Testis (tissue), 3 donors: ENCODE results near the gene TPCN1. TPM values are rescaled to one million over a fixed set of nuclear protein-coding genes. Genes with fewer than 3 reads are reported as not detected.

Experiments
- DNase-seq: peaks from one replicate; pipeline ENCODE4 v3.0.0-alpha.2; 2019
- H3K27ac ChIP-seq, 2 donors: fragments of 200-600 bp; sonication (generic); one replicate each; pipeline ENCODE4 v1.5.1; 2019
- H3K27me3 ChIP-seq: fragments of 200-600 bp; sonication (generic); one replicate; pipeline ENCODE4 v1.5.1; 2019
- H3K36me3 ChIP-seq: fragments of 200-600 bp; sonication (generic); one replicate; pipeline ENCODE4 v1.5.1; 2017; ENCODE audit warnings: low read depth; ENCODE audit errors: missing control alignments
- H3K4me1 ChIP-seq: fragments of 200-600 bp; sonication (generic); one replicate; pipeline ENCODE4 v1.5.1; 2019
- H3K4me3 ChIP-seq, 2 donors: fragments of 200-600 bp; sonication (generic); one replicate each; pipeline ENCODE4 v1.5.1; 2017 to 2019
- H3K9me3 ChIP-seq: fragments of 200-600 bp; sonication (generic); one replicate; pipeline ENCODE4 v1.5.1; 2017
- CTCF ChIP-seq, 3 experiments: fragments of 450-650 bp in 2 of 3; fragments of 200-600 bp in 1 of 3; sonication (generic) in 1 of 3; IDR thresholded peaks; one replicate each; pipeline ENCODE4 v1.5.1; 2016 to 2019; ENCODE audit warnings: antibody characterized with exemption in 3 of 3, mild to moderate bottlenecking in 2 of 3, moderate library complexity in 1 of 3
- POLR2A ChIP-seq: fragments of 450-650 bp; IDR thresholded peaks from one replicate; pipeline ENCODE4 v1.6.1; 2017; ENCODE audit warnings: antibody characterized with exemption, mild to moderate bottlenecking, moderate library complexity
- WGBS, 2 donors: methylation state at CpG; one replicate each; pipeline ENCODE4 v1.1.5; 2018; 5-methylcytosine and 5-hydroxymethylcytosine counted together
- intact Hi-C: fragments of 100-400 bp; cut with DNase I; formaldehyde crosslinking; loops from one replicate; pipeline ENCODE4 v1.15.1; 2023; ENCODE audit warnings: low total_unique reads
- polyA plus RNA-seq: library from polyadenylated mRNA; stranded (reverse); fragments of 350-450 nt; fragmentation: Illumina TruSeq; extraction: RNeasy Lipid Tissue Mini Kit (QIAGEN cat#74804); gene quantifications from one replicate; pipeline ENCODE4 v1.2.3, GENCODE V29; 2014; ENCODE audit warnings: low read depth, low replicate concordance; ENCODE audit not compliant: insufficient read depth
- total RNA-seq, 2 donors: library from RNA; depleted of rRNA; stranded (reverse); fragments of >200 nt; gene quantifications; one replicate each; pipeline ENCODE4 v1.2.3, GENCODE V29; 2016

TPCN1 gene
- total and polyA plus RNA-seq, 3 donors from 2014 or later, result 33.4 to 73.0 (median 48.7) TPM

GRCh38 chr12:113239811-113240331, 18.6 kb downstream of the TPCN1 start:
- no peak for DNase-seq
- Histone ChIP-seq H3K27ac (peak overlapping the region; percentile 33 to 57), H3K4me1 (peaks cover 30% of the 10 kb centered on the region), H3K9me3 (no peaks in the 10 kb centered on the region), H3K36me3 (no peaks in the 10 kb centered on the region), H3K4me3 (no peak overlapping the region), H3K27me3 (no peaks in the 10 kb centered on the region)
- 43 to 60% methylated on average over 12 of the region's 12 CpGs for WGBS, 2 donors
- intact Hi-C loops, result no loop called here
- TF ChIP-seq CTCF (IDR thresholded peaks at IDR 0.05) (no peak), POLR2A (no peak)

DNA sequence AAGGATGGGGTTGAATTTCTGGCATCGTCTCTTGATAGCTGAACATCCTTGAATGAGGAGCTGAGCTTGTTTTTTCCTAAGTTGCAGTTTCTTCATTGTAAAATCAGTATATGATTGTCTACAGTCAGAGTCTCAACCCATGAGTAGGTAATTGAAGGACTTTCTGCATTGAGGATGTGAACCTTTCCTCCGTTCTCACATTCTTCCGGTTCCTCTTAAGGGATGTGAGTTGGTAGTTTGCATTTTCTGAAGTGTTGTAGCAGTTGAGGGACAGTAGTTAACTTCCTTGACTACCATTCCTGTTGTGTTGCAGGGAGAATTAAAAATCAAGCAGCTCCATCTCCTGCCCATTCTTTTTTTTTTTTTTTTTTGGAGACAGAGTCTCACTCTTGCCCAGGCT, 19.1 kb downstream of the TPCN1 start:
- no peak overlapping the region for H3K27ac ChIP-seq
- H3K27me3 ChIP-seq, result no peaks in the 10 kb centered on the region
- H3K4me3 ChIP-seq, result no peak overlapping the region
- 78 to 88% methylated on average over 3 of the region's 3 CpGs for WGBS, 2 donors
- H3K4me1 ChIP-seq, result peaks cover 33% of the 10 kb centered on the region
- no peak for DNase-seq
- H3K9me3 ChIP-seq, result no peaks in the 10 kb centered on the region
- TF ChIP-seq CTCF (IDR thresholded peaks at IDR 0.05) (no peak), POLR2A (no peak)
- intact Hi-C loops, result no loop called here
- no peaks in the 10 kb centered on the region for H3K36me3 ChIP-seq

- Histone ChIP-seq H3K27me3 (no peaks in the 10 kb centered on the region), H3K4me1 (peaks cover 43% of the 10 kb centered on the region), H3K36me3 (no peaks in the 10 kb centered on the region), H3K9me3 (no peaks in the 10 kb centered on the region), H3K4me3 (no peak overlapping the region), H3K27ac (peak overlapping the region in 1 of 2 donors; percentile 2)
- 64 to 70% methylated on average over 11 to 14 of the region's 14 CpGs for WGBS, 2 donors
- intact Hi-C loops, result no loop called here
- no peak for DNase-seq
- TF ChIP-seq CTCF (IDR thresholded peaks at IDR 0.05) (no peak), POLR2A (no peak)
Observed at GRCh38 chr12:113241191-113242025, 20.1 kb downstream of the TPCN1 start.

DNA sequence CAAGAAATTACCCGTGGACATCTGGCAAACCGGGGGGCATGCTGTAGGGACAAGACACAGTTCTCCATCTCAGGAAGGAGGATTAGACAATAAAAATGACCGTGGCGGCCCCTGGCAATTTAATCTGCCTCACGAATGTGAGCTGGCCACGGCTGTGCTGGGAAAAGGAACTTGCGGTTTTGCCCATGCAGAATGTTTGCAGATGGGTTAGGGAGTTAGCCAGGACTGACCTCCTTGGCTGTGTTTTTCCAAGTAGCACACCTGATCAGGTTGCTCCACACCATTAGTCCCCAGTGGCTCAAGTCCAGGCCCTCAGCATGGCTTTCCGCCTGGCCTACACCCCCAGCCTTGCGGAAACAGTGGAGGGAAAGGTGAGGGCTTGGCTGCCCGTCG, 20.8 kb downstream of the TPCN1 start:
- TF ChIP-seq CTCF (IDR thresholded peaks at IDR 0.05), result no peak
- no peak for TF ChIP-seq POLR2A
- 75 to 91% methylated on average over 9 to 11 of the region's 11 CpGs for WGBS, 2 donors
- Histone ChIP-seq H3K27ac (peak overlapping the region in 1 of 2 donors; percentile 2), H3K4me3 (no peak overlapping the region), H3K27me3 (no peaks in the 10 kb centered on the region), H3K4me1 (peaks cover 49% of the 10 kb centered on the region), H3K36me3 (no peaks in the 10 kb centered on the region), H3K9me3 (no peaks in the 10 kb centered on the region)
- no peak for DNase-seq
- intact Hi-C loops, result no loop called here
